Upper lobe of right lung (tissue), 1 donor: ENCODE data around the gene SORBS2. TPM values are rescaled to one million over a fixed set of nuclear protein-coding genes. Genes with fewer than 3 reads are reported as not detected.

Source experiments
- ATAC-seq: fragments of 200-7000 bp; cut with Tn5 transposase; one replicate; pipeline ENCODE4 v1.9.1; 2020; ENCODE audit warnings: mild to moderate bottlenecking, moderate library complexity
- DNase-seq: peaks from one replicate; pipeline ENCODE4 v3.0.0-alpha.2; 2020
- H3K27ac ChIP-seq: fragments of 200-600 bp; one replicate; pipeline ENCODE4 v1.8.0; 2022
- H3K27me3 ChIP-seq: fragments of 200-600 bp; one replicate; pipeline ENCODE4 v1.8.0; 2022; ENCODE audit warnings: mild to moderate bottlenecking
- H3K36me3 ChIP-seq: fragments of 200-600 bp; one replicate; pipeline ENCODE4 v1.8.0; 2022
- H3K4me1 ChIP-seq: fragments of 200-600 bp; one replicate; pipeline ENCODE4 v1.8.0; 2022
- H3K4me3 ChIP-seq: fragments of 200-600 bp; one replicate; pipeline ENCODE4 v1.8.0; 2022; ENCODE audit warnings: mild to moderate bottlenecking
- H3K9me3 ChIP-seq: fragments of 200-600 bp; one replicate; pipeline ENCODE4 v1.8.0; 2022
- CTCF ChIP-seq: fragments of 200-600 bp; IDR thresholded peaks from one replicate; pipeline ENCODE4 v1.8.0; 2022; ENCODE audit warnings: antibody characterized with exemption
- intact Hi-C: fragments of 100-400 bp; cut with DNase I; formaldehyde crosslinking; loops from one replicate; pipeline ENCODE4 v1.11.0; 2022
- total RNA-seq: library from RNA; stranded (reverse); fragmentation: NEBNext Ultra II Directional; extraction: Animal tissue kit (Norgen Biotek cat#: 25700); gene quantifications from one replicate; pipeline ENCODE4 v1.2.1, GENCODE V29; 2021
- donor health status: DM: no; HTN: yes; CAD: no; lungs with severe emphysema.

The SORBS2 gene
- total RNA-seq, 1 donor from 2014 or later: 44.9 TPM

GRCh38 chr4:185666156-185666555 is 145.8 kb downstream of the SORBS2 start:
- peaks cover 9% of the 10 kb centered on the region for H3K36me3 ChIP-seq
- no peaks in the 10 kb centered on the region for H3K27me3 ChIP-seq
- no peaks in the 10 kb centered on the region for H3K9me3 ChIP-seq
- TF ChIP-seq CTCF: no peak
- DNase-seq: no peak
- intact Hi-C loops: no loop called here
- H3K4me3 ChIP-seq: no peak overlapping the region
- H3K4me1 ChIP-seq: no peaks in the 10 kb centered on the region
- no peak for ATAC-seq
- H3K27ac ChIP-seq: no peak overlapping the region

- H3K27me3 ChIP-seq: no peaks in the 10 kb centered on the region
- no peak for DNase-seq
- H3K36me3 ChIP-seq: peaks cover 9% of the 10 kb centered on the region
- no peak for TF ChIP-seq CTCF
- intact Hi-C loops: no loop called here
- H3K4me3 ChIP-seq: no peak overlapping the region
- no peak overlapping the region for H3K27ac ChIP-seq
- H3K9me3 ChIP-seq: no peaks in the 10 kb centered on the region
- ATAC-seq: no peak
- H3K4me1 ChIP-seq: no peaks in the 10 kb centered on the region
Measured at GRCh38 chr4:185665655-185666054, 146.3 kb downstream of the SORBS2 start.

- H3K27ac ChIP-seq: no peak overlapping the region
- peaks cover 9% of the 10 kb centered on the region for H3K36me3 ChIP-seq
- DNase-seq: no peak
- no peaks in the 10 kb centered on the region for H3K27me3 ChIP-seq
- no peak overlapping the region for H3K4me3 ChIP-seq
- intact Hi-C loops: no loop called here
- no peak for TF ChIP-seq CTCF
- ATAC-seq: no peak
- H3K4me1 ChIP-seq: no peaks in the 10 kb centered on the region
- H3K9me3 ChIP-seq: no peaks in the 10 kb centered on the region
Measured at GRCh38 chr4:185664481-185664880, 147.5 kb downstream of the SORBS2 start.

GRCh38 chr4:185662030-185662778 is 149.8 kb downstream of the SORBS2 start:
- H3K4me3 ChIP-seq: no peak overlapping the region
- no peaks in the 10 kb centered on the region for H3K4me1 ChIP-seq
- no peaks in the 10 kb centered on the region for H3K27me3 ChIP-seq
- H3K9me3 ChIP-seq: no peaks in the 10 kb centered on the region
- no peak for DNase-seq
- ATAC-seq: no peak
- peaks cover 9% of the 10 kb centered on the region for H3K36me3 ChIP-seq
- no peak overlapping the region for H3K27ac ChIP-seq
- no peak for TF ChIP-seq CTCF
- intact Hi-C loops: no loop called here

- DNase-seq (no peak), ATAC-seq (no peak)
- Histone ChIP-seq H3K9me3 (no peaks in the 10 kb centered on the region), H3K36me3 (peaks cover 1% of the 10 kb centered on the region), H3K4me3 (no peak overlapping the region), H3K27me3 (no peaks in the 10 kb centered on the region), H3K27ac (no peak overlapping the region), H3K4me1 (no peaks in the 10 kb centered on the region)
- intact Hi-C loops: no loop called here
- TF ChIP-seq CTCF: no peak
Measured at GRCh38 chr4:185660340-185660739, 151.7 kb downstream of the SORBS2 start.

- TF ChIP-seq CTCF: no peak
- Histone ChIP-seq H3K9me3 (no peaks in the 10 kb centered on the region), H3K4me3 (no peak overlapping the region), H3K27me3 (no peaks in the 10 kb centered on the region), H3K36me3 (no peaks in the 10 kb centered on the region), H3K4me1 (no peaks in the 10 kb centered on the region), H3K27ac (no peak overlapping the region)
- intact Hi-C loops: no loop called here
- no peak for DNase-seq
- ATAC-seq: no peak
Measured at GRCh38 chr4:185657699-185658098, 154.3 kb downstream of the SORBS2 start.
